Body of pancreas (tissue), 4 donors: ENCODE data around the gene MYO18B. TPM values are rescaled to one million over a fixed set of nuclear protein-coding genes. Genes with fewer than 3 reads are reported as not detected.

ENCODE experiments used
- ATAC-seq: fragments of 150-250 bp; one replicate; pipeline ENCODE4 v1.9.1; 2016
- DNase-seq, 4 donors: peaks; one replicate each; pipeline ENCODE4 v3.0.0-alpha.2; 2019
- H3K27ac ChIP-seq, 4 donors: fragments of 200-600 bp; sonication (generic); 1 replicate in 3 of 4; 2 replicates in 1 of 4; pipeline versions ENCODE4 v1.5.1 to v1.6.1; 2016 to 2019; ENCODE audit warnings: mild to moderate bottlenecking in 1 of 4, mixed read lengths in 1 of 4, moderate library complexity in 1 of 4
- H3K27me3 ChIP-seq, 2 donors: fragments of 200-600 bp; sonication (generic); one replicate each; pipeline ENCODE4 v1.6.0; 2016; ENCODE audit warnings: mild to moderate bottlenecking in 1 of 2
- H3K36me3 ChIP-seq, 2 donors: fragments of 200-600 bp; sonication (generic); replicated peaks in 1 of 2; 2 replicates each; pipeline ENCODE4 v1.5.1; 2016; ENCODE audit warnings: low read depth in 2 of 2; ENCODE audit not compliant: insufficient read depth in 1 of 2
- H3K4me1 ChIP-seq: fragments of 200-600 bp; sonication (generic); one replicate; pipeline ENCODE4 v1.6.0; 2016
- H3K4me3 ChIP-seq, 2 donors: fragments of 200-600 bp; sonication (generic); 1 replicate in 1 of 2; 2 replicates in 1 of 2; pipeline ENCODE4 v1.5.1; 2016 to 2019
- H3K9me3 ChIP-seq, 3 donors: fragments of 200-600 bp; sonication (generic); 1 replicate in 2 of 3; 2 replicates in 1 of 3; pipeline ENCODE4 v1.5.1; 2016
- POLR2A ChIP-seq, 3 donors: fragments of 450-650 bp; IDR thresholded peaks; one replicate each; pipeline ENCODE4 v1.6.1; 2016; ENCODE audit warnings: antibody characterized with exemption in 3 of 3, mild to moderate bottlenecking in 2 of 3
- WGBS, 2 donors: methylation state at CpG; one replicate each; pipeline ENCODE4 v1.1.5; 2017; 5-methylcytosine and 5-hydroxymethylcytosine counted together
- intact Hi-C: fragments of 100-400 bp; cut with DNase I; formaldehyde crosslinking; loops from one replicate; pipeline ENCODE4 v1.15.1; 2023
- total RNA-seq, 2 donors: library from RNA; depleted of rRNA; stranded (reverse); fragments of >200 nt; gene quantifications; one replicate each; pipeline ENCODE4 v1.1.0, GENCODE V29; 2016
- TF ChIP-seq, protein P1 (sequence below), 7 experiments: fragments of 450-650 bp in 4 of 7; fragments of 200-600 bp in 3 of 7; sonication (generic) in 3 of 7; IDR thresholded peaks; one replicate each; pipeline ENCODE4 v1.5.1; 2016 to 2019; ENCODE audit warnings: antibody characterized with exemption in 7 of 7

The MYO18B gene
- total RNA-seq, 2 donors from 2014 or later = 1.3 TPM; not detected in 1

- 56% methylated on average over 7 of the region's 7 CpGs for WGBS, 2 donors
- intact Hi-C loops = no loop called here
Observed at GRCh38 chr22:25824828-25825423, 82.9 kb downstream of the MYO18B start.

DNA sequence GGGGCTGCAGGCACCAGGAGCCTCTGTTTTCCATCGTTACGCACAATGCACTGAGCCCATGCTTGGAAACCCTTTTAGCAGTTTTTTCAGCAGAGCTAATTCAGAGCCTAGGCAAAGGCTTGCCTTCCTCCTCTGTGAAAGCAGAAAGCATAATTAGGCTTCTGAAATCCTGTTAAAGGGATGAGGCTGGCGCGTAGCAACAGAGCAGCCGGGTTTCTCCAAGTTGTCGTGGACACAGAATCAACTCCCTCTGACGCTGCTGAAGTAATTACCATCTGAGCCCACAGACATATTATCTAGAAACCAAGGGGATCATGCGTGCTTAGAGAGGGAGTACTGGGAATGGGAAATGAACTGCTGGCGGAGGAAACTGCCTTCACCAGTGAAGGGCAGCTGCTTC, 85.4 kb downstream of the MYO18B start:
- H3K36me3 ChIP-seq = no peaks in the 10 kb centered on the region
- peak in 1 of 4 donors; percentile 28 for DNase-seq
- no peak for ATAC-seq
- intact Hi-C loops = no loop called here
- TF ChIP-seq POLR2A (IDR thresholded peaks at IDR 0.05) = no peak
- TF ChIP-seq, protein P1, sequence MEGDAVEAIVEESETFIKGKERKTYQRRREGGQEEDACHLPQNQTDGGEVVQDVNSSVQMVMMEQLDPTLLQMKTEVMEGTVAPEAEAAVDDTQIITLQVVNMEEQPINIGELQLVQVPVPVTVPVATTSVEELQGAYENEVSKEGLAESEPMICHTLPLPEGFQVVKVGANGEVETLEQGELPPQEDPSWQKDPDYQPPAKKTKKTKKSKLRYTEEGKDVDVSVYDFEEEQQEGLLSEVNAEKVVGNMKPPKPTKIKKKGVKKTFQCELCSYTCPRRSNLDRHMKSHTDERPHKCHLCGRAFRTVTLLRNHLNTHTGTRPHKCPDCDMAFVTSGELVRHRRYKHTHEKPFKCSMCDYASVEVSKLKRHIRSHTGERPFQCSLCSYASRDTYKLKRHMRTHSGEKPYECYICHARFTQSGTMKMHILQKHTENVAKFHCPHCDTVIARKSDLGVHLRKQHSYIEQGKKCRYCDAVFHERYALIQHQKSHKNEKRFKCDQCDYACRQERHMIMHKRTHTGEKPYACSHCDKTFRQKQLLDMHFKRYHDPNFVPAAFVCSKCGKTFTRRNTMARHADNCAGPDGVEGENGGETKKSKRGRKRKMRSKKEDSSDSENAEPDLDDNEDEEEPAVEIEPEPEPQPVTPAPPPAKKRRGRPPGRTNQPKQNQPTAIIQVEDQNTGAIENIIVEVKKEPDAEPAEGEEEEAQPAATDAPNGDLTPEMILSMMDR (IDR thresholded peaks at IDR 0.05) = no peak
- no peak overlapping the region for H3K27ac ChIP-seq
- H3K9me3 ChIP-seq = no peaks in the 10 kb centered on the region
- no peak overlapping the region for H3K4me3 ChIP-seq
- no peaks in the 10 kb centered on the region for H3K27me3 ChIP-seq
- no peaks in the 10 kb centered on the region for H3K4me1 ChIP-seq
- 66 to 72% methylated on average over 9 of the region's 9 CpGs for WGBS, 2 donors

More at GRCh38 chr22:25824828-25825423, 82.9 kb downstream of the MYO18B start:
- no peak for TF ChIP-seq POLR2A (IDR thresholded peaks at IDR 0.05)
- TF ChIP-seq, protein P1 (IDR thresholded peaks at IDR 0.05) = no peak
- Histone ChIP-seq H3K27me3 (no peaks in the 10 kb centered on the region), H3K36me3 (no peaks in the 10 kb centered on the region), H3K9me3 (no peaks in the 10 kb centered on the region), H3K4me1 (no peaks in the 10 kb centered on the region), H3K4me3 (no peak overlapping the region), H3K27ac (no peak overlapping the region)
- ATAC-seq = no peak
- DNase-seq = no peak

- intact Hi-C loops = no loop called here
- H3K4me1 ChIP-seq = no peaks in the 10 kb centered on the region
- no peaks in the 10 kb centered on the region for H3K9me3 ChIP-seq
- no peak overlapping the region for H3K4me3 ChIP-seq
- H3K36me3 ChIP-seq = no peaks in the 10 kb centered on the region
- H3K27ac ChIP-seq = no peak overlapping the region
- H3K27me3 ChIP-seq = no peaks in the 10 kb centered on the region
- TF ChIP-seq, protein P1 (IDR thresholded peaks at IDR 0.05) = no peak
- TF ChIP-seq POLR2A (IDR thresholded peaks at IDR 0.05) = no peak
- ATAC-seq = no peak
- DNase-seq = no peak
Observed at GRCh38 chr22:25828422-25828821, 86.4 kb downstream of the MYO18B start.

GRCh38 chr22:25829237-25829636, 87.2 kb downstream of the MYO18B start:
- no peak for DNase-seq
- intact Hi-C loops = no loop called here
- 77 to 90% methylated on average over 5 of the region's 5 CpGs for WGBS, 2 donors
- Histone ChIP-seq H3K4me3 (no peak overlapping the region), H3K9me3 (no peaks in the 10 kb centered on the region), H3K27ac (no peak overlapping the region), H3K36me3 (no peaks in the 10 kb centered on the region), H3K27me3 (no peaks in the 10 kb centered on the region), H3K4me1 (no peaks in the 10 kb centered on the region)
- TF ChIP-seq, protein P1 (IDR thresholded peaks at IDR 0.05) = no peak
- no peak for TF ChIP-seq POLR2A (IDR thresholded peaks at IDR 0.05)
- ATAC-seq = no peak
